GM21390 (cell line): ENCODE data around the gene UTP25.
"Not testable (repeated sequence)": the region's sequence is repeated elsewhere in the genome, so short reads cannot be mapped to it uniquely, and the experiment has no call there.

Source experiments
- ATAC-seq: cut with Tn5 transposase; IDR thresholded peaks from one replicate; pipeline ENCODE4 v1.9.1; 2021; ENCODE audit not compliant: unreplicated experiment

Gene UTP25

GRCh38 chr1:209827384-209828262, at the start of gene UTP25:
Gene UTP25, plus strand, starts transcription at chr1:209827972. Its CDS starts 92 bp downstream, at chr1:209828064.
- ATAC-seq, result peak; percentile 91

GRCh38 chr1:209778102-209778501, 49.7 kb upstream of the UTP25 start:
- ATAC-seq, result no peak

- ATAC-seq, result no peak
Measured at GRCh38 chr1:209780268-209780667, 47.5 kb upstream of the UTP25 start.

- ATAC-seq, result no peak
Measured at GRCh38 chr1:209783386-209783785, 44.4 kb upstream of the UTP25 start.

- peak; percentile 99 for ATAC-seq
Measured at GRCh38 chr1:209784265-209785169, 43.3 kb upstream of the UTP25 start, which contains the start of gene C1orf74. Gene C1orf74, minus strand, starts transcription at chr1:209784559. Its CDS starts 925 bp downstream, at chr1:209783634.

GRCh38 chr1:209785592-209785991, 42.2 kb upstream of the UTP25 start:
- no peak for ATAC-seq

- no peak for ATAC-seq
Measured at GRCh38 chr1:209786146-209786545, 41.6 kb upstream of the UTP25 start.

- ATAC-seq, result no peak
Measured at GRCh38 chr1:209787551-209787950, 40.2 kb upstream of the UTP25 start.

- no peak for ATAC-seq
Measured at GRCh38 chr1:209789245-209789644, 38.5 kb upstream of the UTP25 start.

- ATAC-seq, result no peak
Measured at GRCh38 chr1:209790286-209791193, 37.2 kb upstream of the UTP25 start.

GRCh38 chr1:209791920-209792319, 35.9 kb upstream of the UTP25 start:
- ATAC-seq, result no peak

- ATAC-seq, result not testable (repeated sequence)
Measured at GRCh38 chr1:209793711-209794110, 34.1 kb upstream of the UTP25 start.

GRCh38 chr1:209797978-209798639, 29.7 kb upstream of the UTP25 start:
- no peak for ATAC-seq

GRCh38 chr1:209800984-209801834, 26.6 kb upstream of the UTP25 start:
- no peak for ATAC-seq

GRCh38 chr1:209802117-209802779, 25.5 kb upstream of the UTP25 start:
- no peak for ATAC-seq

- ATAC-seq, result no peak
Measured at GRCh38 chr1:209802780-209803152, 25.0 kb upstream of the UTP25 start.

GRCh38 chr1:209803568-209803967, 24.2 kb upstream of the UTP25 start:
- no peak for ATAC-seq

- ATAC-seq, result no peak
Measured at GRCh38 chr1:209805341-209805781, 22.4 kb upstream of the UTP25 start.
